Measurements from ENCODE around the gene GJA4.

GJA4 gene

GRCh38 chr1:34839526-34840305 lies 46.9 kb downstream of the GJA4 start:
- Histone ChIP-seq H2BK5ac (ENCODE audit: low read length) (no peak overlapping the region), H4K91ac (ENCODE audit: low read depth, low read length, poor library complexity) (no peak overlapping the region), H3K4me3 (ENCODE audit: low read length in 2 of 2) (no peak overlapping the region), H3K18ac (ENCODE audit: low read length) (no peak overlapping the region), H3K9ac (ENCODE audit: low read depth, low read length, poor library complexity) (no peak overlapping the region), H3K27me3 (ENCODE audit: control insufficient read depth in 3 of 3, insufficient read depth in 3 of 3, low read depth in 1 of 3, low read length in 3 of 3) (peaks cover 0 to 2% (median 0%) of the 10 kb centered on the region in 3 experiments), H2BK12ac (ENCODE audit: low read length) (no peak overlapping the region), H2BK15ac (ENCODE audit: low read length) (no peak overlapping the region), H2AK5ac (ENCODE audit: low read depth, low read length) (no peak overlapping the region), H3K4me1 (ENCODE audit: control insufficient read depth in 2 of 2, insufficient read depth in 1 of 2, low read depth in 1 of 2, low read length in 2 of 2) (peaks cover 23 to 34% of the 10 kb centered on the region in 2 donors), H3K36me3 (replicated peaks in 1 of 2; ENCODE audit: control insufficient read depth in 2 of 2, insufficient read depth in 2 of 2, low read length in 2 of 2) (no peaks in the 10 kb centered on the region), H3K4me2 (ENCODE audit: insufficient read depth, low read length, poor library complexity, severe bottlenecking) (no peak overlapping the region), H3K9me3 (replicated peaks in 1 of 2; ENCODE audit: control insufficient read depth in 2 of 2, insufficient read depth in 1 of 2, low read depth in 1 of 2, low read length in 2 of 2) (no peaks in the 10 kb centered on the region), H2AFZ (ENCODE audit: low read length) (no peak overlapping the region), H4K8ac (ENCODE audit: low read depth, low read length) (no peak overlapping the region), H2BK120ac (ENCODE audit: low read depth, low read length) (no peak overlapping the region), H3K14ac (ENCODE audit: low read length) (no peak overlapping the region), H3K23ac (ENCODE audit: low read depth, low read length, poor library complexity) (no peak overlapping the region), H3K79me1 (ENCODE audit: low read depth, low read length) (no peaks in the 10 kb centered on the region), H3K4ac (ENCODE audit: low read length) (no peak overlapping the region), H3K27ac (replicated peaks; ENCODE audit: low read length) (no peak overlapping the region)
- no peak for DNase-seq (ENCODE audit: low spot score)
- no CpG with 5 or more reads among the region's 14 CpGs for WGBS, 2 donors (ENCODE audit: extremely low coverage in 2 of 2, insufficient read length in 2 of 2, insufficient replicate concordance in 1 of 2)

- DNase-seq (ENCODE audit: low spot score), result no peak
- no peak overlapping the region for H2AFZ ChIP-seq (ENCODE audit: low read length)
- no peaks in the 10 kb centered on the region for H3K9me3 ChIP-seq (replicated peaks in 1 of 2; ENCODE audit: control insufficient read depth in 2 of 2, insufficient read depth in 1 of 2, low read depth in 1 of 2, low read length in 2 of 2)
- no peaks in the 10 kb centered on the region for H3K79me1 ChIP-seq (ENCODE audit: low read depth, low read length)
- peaks cover 0 to 2% (median 0%) of the 10 kb centered on the region in 3 experiments for H3K27me3 ChIP-seq (ENCODE audit: control insufficient read depth in 3 of 3, insufficient read depth in 3 of 3, low read depth in 1 of 3, low read length in 3 of 3)
- peaks cover 28 to 38% of the 10 kb centered on the region in 2 donors for H3K4me1 ChIP-seq (ENCODE audit: control insufficient read depth in 2 of 2, insufficient read depth in 1 of 2, low read depth in 1 of 2, low read length in 2 of 2)
- H3K4me3 ChIP-seq (ENCODE audit: low read length in 2 of 2), result no peak overlapping the region
- H3K4me2 ChIP-seq (ENCODE audit: insufficient read depth, low read length, poor library complexity, severe bottlenecking), result no peak overlapping the region
- WGBS, 2 donors (ENCODE audit: extremely low coverage in 2 of 2, insufficient read length in 2 of 2, insufficient replicate concordance in 1 of 2), result no CpG with 5 or more reads among the region's 3 CpGs
- no peak overlapping the region for H2AK5ac ChIP-seq (ENCODE audit: low read depth, low read length)
- H2BK5ac ChIP-seq (ENCODE audit: low read length), result no peak overlapping the region
- H2BK15ac ChIP-seq (ENCODE audit: low read length), result no peak overlapping the region
- no peak overlapping the region for H3K23ac ChIP-seq (ENCODE audit: low read depth, low read length, poor library complexity)
- H2BK12ac ChIP-seq (ENCODE audit: low read length), result no peak overlapping the region
- H3K9ac ChIP-seq (ENCODE audit: low read depth, low read length, poor library complexity), result no peak overlapping the region
- no peak overlapping the region for H2BK120ac ChIP-seq (ENCODE audit: low read depth, low read length)
- H3K4ac ChIP-seq (ENCODE audit: low read length), result no peak overlapping the region
- H3K27ac ChIP-seq (replicated peaks; ENCODE audit: low read length), result no peak overlapping the region
- no peak overlapping the region for H4K91ac ChIP-seq (ENCODE audit: low read depth, low read length, poor library complexity)
- no peaks in the 10 kb centered on the region for H3K36me3 ChIP-seq (replicated peaks in 1 of 2; ENCODE audit: control insufficient read depth in 2 of 2, insufficient read depth in 2 of 2, low read length in 2 of 2)
- peak overlapping the region; percentile 48 for H3K14ac ChIP-seq (ENCODE audit: low read length)
- no peak overlapping the region for H4K8ac ChIP-seq (ENCODE audit: low read depth, low read length)
- no peak overlapping the region for H3K18ac ChIP-seq (ENCODE audit: low read length)
These were observed 47.6 kb downstream of the GJA4 start for GRCh38 chr1:34840426-34840825.

GRCh38 chr1:34842073-34842472 lies 49.3 kb downstream of the GJA4 start:
- Histone ChIP-seq H4K8ac (ENCODE audit: low read depth, low read length) (no peak overlapping the region), H2BK120ac (ENCODE audit: low read depth, low read length) (no peak overlapping the region), H3K23ac (ENCODE audit: low read depth, low read length, poor library complexity) (no peak overlapping the region), H3K18ac (ENCODE audit: low read length) (no peak overlapping the region), H3K4ac (ENCODE audit: low read length) (no peak overlapping the region), H3K27ac (replicated peaks; ENCODE audit: low read length) (no peak overlapping the region), H3K9ac (ENCODE audit: low read depth, low read length, poor library complexity) (no peak overlapping the region), H2AK5ac (ENCODE audit: low read depth, low read length) (no peak overlapping the region), H3K36me3 (replicated peaks in 1 of 2; ENCODE audit: control insufficient read depth in 2 of 2, insufficient read depth in 2 of 2, low read length in 2 of 2) (no peaks in the 10 kb centered on the region), H3K4me1 (ENCODE audit: control insufficient read depth in 2 of 2, insufficient read depth in 1 of 2, low read depth in 1 of 2, low read length in 2 of 2) (peaks cover 27 to 45% of the 10 kb centered on the region in 2 donors), H4K91ac (ENCODE audit: low read depth, low read length, poor library complexity) (no peak overlapping the region), H3K14ac (ENCODE audit: low read length) (no peak overlapping the region), H3K4me2 (ENCODE audit: insufficient read depth, low read length, poor library complexity, severe bottlenecking) (no peak overlapping the region), H3K27me3 (ENCODE audit: control insufficient read depth in 3 of 3, insufficient read depth in 3 of 3, low read depth in 1 of 3, low read length in 3 of 3) (peaks cover 0 to 2% (median 0%) of the 10 kb centered on the region in 3 experiments), H3K79me1 (ENCODE audit: low read depth, low read length) (no peaks in the 10 kb centered on the region), H2BK12ac (ENCODE audit: low read length) (no peak overlapping the region), H2AFZ (ENCODE audit: low read length) (no peak overlapping the region), H2BK15ac (ENCODE audit: low read length) (no peak overlapping the region), H3K9me3 (replicated peaks in 1 of 2; ENCODE audit: control insufficient read depth in 2 of 2, insufficient read depth in 1 of 2, low read depth in 1 of 2, low read length in 2 of 2) (no peaks in the 10 kb centered on the region), H3K4me3 (ENCODE audit: low read length in 2 of 2) (no peak overlapping the region), H2BK5ac (ENCODE audit: low read length) (no peak overlapping the region)
- no CpG with 5 or more reads among the region's 3 CpGs for WGBS, 2 donors (ENCODE audit: extremely low coverage in 2 of 2, insufficient read length in 2 of 2, insufficient replicate concordance in 1 of 2)
- no peak for DNase-seq (ENCODE audit: low spot score)

- Histone ChIP-seq H3K18ac (ENCODE audit: low read length) (no peak overlapping the region), H3K9me3 (replicated peaks in 1 of 2; ENCODE audit: control insufficient read depth in 2 of 2, insufficient read depth in 1 of 2, low read depth in 1 of 2, low read length in 2 of 2) (no peaks in the 10 kb centered on the region), H3K36me3 (replicated peaks in 1 of 2; ENCODE audit: control insufficient read depth in 2 of 2, insufficient read depth in 2 of 2, low read length in 2 of 2) (peaks cover 0 to 4% of the 10 kb centered on the region in 2 donors), H3K27me3 (ENCODE audit: control insufficient read depth in 3 of 3, insufficient read depth in 3 of 3, low read depth in 1 of 3, low read length in 3 of 3) (peaks cover 0 to 2% (median 0%) of the 10 kb centered on the region in 3 experiments), H3K9ac (ENCODE audit: low read depth, low read length, poor library complexity) (no peak overlapping the region), H3K4me1 (ENCODE audit: control insufficient read depth in 2 of 2, insufficient read depth in 1 of 2, low read depth in 1 of 2, low read length in 2 of 2) (peaks cover 27 to 47% of the 10 kb centered on the region in 2 donors), H3K14ac (ENCODE audit: low read length) (no peak overlapping the region), H2BK15ac (ENCODE audit: low read length) (no peak overlapping the region), H2BK12ac (ENCODE audit: low read length) (no peak overlapping the region), H3K4me3 (ENCODE audit: low read length in 2 of 2) (peak overlapping the region in 1 of 2 donors; percentile 27), H3K4me2 (ENCODE audit: insufficient read depth, low read length, poor library complexity, severe bottlenecking) (peak overlapping the region; percentile 15), H2AFZ (ENCODE audit: low read length) (peak overlapping the region; percentile 72), H4K91ac (ENCODE audit: low read depth, low read length, poor library complexity) (no peak overlapping the region), H3K79me1 (ENCODE audit: low read depth, low read length) (no peaks in the 10 kb centered on the region), H4K8ac (ENCODE audit: low read depth, low read length) (no peak overlapping the region), H2BK120ac (ENCODE audit: low read depth, low read length) (no peak overlapping the region), H2AK5ac (ENCODE audit: low read depth, low read length) (no peak overlapping the region), H3K4ac (ENCODE audit: low read length) (no peak overlapping the region), H2BK5ac (ENCODE audit: low read length) (no peak overlapping the region), H3K23ac (ENCODE audit: low read depth, low read length, poor library complexity) (no peak overlapping the region), H3K27ac (replicated peaks; ENCODE audit: low read length) (no peak overlapping the region)
- no peak for DNase-seq (ENCODE audit: low spot score)
- WGBS, 2 donors (ENCODE audit: extremely low coverage in 2 of 2, insufficient read length in 2 of 2, insufficient replicate concordance in 1 of 2), result no CpG with 5 or more reads among the region's 4 CpGs
These were observed 50.2 kb downstream of the GJA4 start for GRCh38 chr1:34842952-34843371.

Data from neuronal stem cell (in vitro differentiated cells).